Nephron progenitor cell (in vitro differentiated cells): ENCODE data around the gene SEH1L.
"Not testable (repeated sequence)": the region's sequence is repeated elsewhere in the genome, so short reads cannot be mapped to it uniquely, and the experiment has no call there.

Experiments used
- DNase-seq: peaks from one replicate; pipeline ENCODE4 v3.0.0; 2021
- H3K27ac Mint-ChIP-seq: 2 replicates; pipeline ENCODE4 v1.8.0; 2021; ENCODE audit warnings: mild to moderate bottlenecking, moderate library complexity, mixed read lengths
- H3K27me3 Mint-ChIP-seq: 2 replicates; pipeline ENCODE4 v1.8.0; 2021; ENCODE audit warnings: mild to moderate bottlenecking, low read depth, mixed read lengths; ENCODE audit not compliant: poor library complexity
- H3K36me3 Mint-ChIP-seq: 2 replicates; pipeline ENCODE4 v1.8.0; 2021; ENCODE audit warnings: low read depth, mixed read lengths
- H3K4me1 Mint-ChIP-seq: 2 replicates; pipeline ENCODE4 v1.8.0; 2021; ENCODE audit warnings: mixed read lengths
- H3K4me3 Mint-ChIP-seq: 2 replicates; pipeline ENCODE4 v1.8.0; 2021; ENCODE audit warnings: mild to moderate bottlenecking, moderate library complexity, mixed read lengths
- H3K9me3 Mint-ChIP-seq: 2 replicates; pipeline ENCODE4 v1.8.0; 2021; ENCODE audit warnings: mild to moderate bottlenecking, moderate library complexity, mixed read lengths
- CTCF ChIP-seq: fragments of 200-600 bp; sonication (generic); IDR thresholded peaks from 2 replicates; pipeline ENCODE4 v1.5.0; 2021; ENCODE audit warnings: antibody characterized with exemption

SEH1L gene

DNA sequence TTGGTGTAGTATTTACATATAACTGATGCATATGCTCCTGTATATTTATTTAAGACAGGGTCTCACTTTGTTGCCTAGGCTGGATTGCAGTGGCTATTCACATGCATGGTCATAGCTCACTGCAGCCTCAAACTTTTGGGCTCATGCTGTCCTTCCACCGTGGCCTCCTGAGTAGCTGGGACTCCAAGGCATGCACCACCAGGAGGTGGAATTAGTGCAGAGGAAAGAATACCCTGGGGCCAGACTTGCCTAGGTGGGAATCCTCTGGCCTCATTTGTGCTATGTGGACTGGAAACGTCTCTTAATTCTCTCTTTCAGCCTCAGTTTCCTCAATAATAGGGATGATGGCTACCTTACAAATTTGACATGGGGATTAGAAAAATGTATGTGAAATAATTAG is 45.6 kb downstream of the SEH1L start:
- Mint-ChIP-seq H3K36me3 (peaks cover 6% of the 10 kb centered on the region), H3K4me3 (no peak overlapping the region), H3K4me1 (peaks cover 38% of the 10 kb centered on the region), H3K9me3 (no peaks in the 10 kb centered on the region), H3K27ac (no peak overlapping the region), H3K27me3 (no peaks in the 10 kb centered on the region)
- TF ChIP-seq CTCF, result no peak
- no peak for DNase-seq

DNA sequence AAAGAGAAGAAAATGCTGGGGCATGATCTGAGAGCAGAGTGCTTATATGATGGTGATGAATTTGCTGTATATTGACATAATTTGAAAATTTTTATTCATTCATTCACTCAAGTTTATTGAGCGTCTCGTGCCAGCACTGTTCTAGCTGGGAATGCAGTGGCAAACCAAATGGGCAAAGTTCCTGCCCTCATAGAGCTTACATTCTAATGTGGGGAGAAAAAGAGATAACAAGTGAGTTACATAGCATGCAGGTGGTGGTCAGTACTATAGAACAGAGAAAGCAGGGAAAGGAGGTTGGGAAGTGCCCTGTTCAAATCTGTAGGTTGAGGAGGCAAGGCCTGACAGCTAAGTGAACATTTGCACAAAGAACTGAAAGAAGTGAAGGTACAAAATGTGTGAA is 47.6 kb downstream of the SEH1L start:
- Mint-ChIP-seq H3K27me3 (no peaks in the 10 kb centered on the region), H3K9me3 (no peaks in the 10 kb centered on the region), H3K27ac (no peak overlapping the region), H3K4me3 (no peak overlapping the region), H3K36me3 (peaks cover 6% of the 10 kb centered on the region), H3K4me1 (peaks cover 18% of the 10 kb centered on the region)
- no peak for TF ChIP-seq CTCF
- DNase-seq, result no peak

DNA sequence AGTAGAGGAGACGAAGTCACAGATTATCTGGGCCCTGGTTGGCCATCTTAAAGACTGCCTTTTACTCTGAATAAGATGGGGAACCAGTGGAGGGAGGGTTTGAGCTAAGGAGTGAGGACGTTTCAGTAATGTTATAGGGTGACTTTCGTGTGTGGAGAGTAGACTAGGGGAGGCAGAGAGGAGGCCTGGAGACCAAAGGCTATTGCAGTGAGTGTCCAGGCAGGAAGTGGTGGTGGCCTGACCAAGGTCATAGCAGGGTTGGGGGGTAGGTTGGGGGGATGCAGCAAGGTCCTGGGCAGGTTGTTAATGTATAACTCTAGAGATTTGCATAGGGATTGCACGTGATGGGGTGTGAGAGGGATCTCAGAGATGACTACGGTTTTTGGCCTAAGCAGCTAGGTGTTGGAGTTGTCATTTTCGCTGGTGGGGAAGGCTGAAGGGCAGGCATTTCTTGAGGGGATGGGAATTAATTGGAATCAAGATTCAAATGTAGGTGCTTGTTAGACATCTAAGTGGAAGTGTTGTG is 48.2 kb downstream of the SEH1L start:
- H3K36me3 Mint-ChIP-seq, result peaks cover 6% of the 10 kb centered on the region
- no peaks in the 10 kb centered on the region for H3K27me3 Mint-ChIP-seq
- no peak overlapping the region for H3K27ac Mint-ChIP-seq
- peaks cover 14% of the 10 kb centered on the region for H3K4me1 Mint-ChIP-seq
- H3K4me3 Mint-ChIP-seq, result no peak overlapping the region
- no peak for DNase-seq
- H3K9me3 Mint-ChIP-seq, result no peaks in the 10 kb centered on the region
- TF ChIP-seq CTCF, result no peak

GRCh38 chr18:12996661-12997292 is 49.0 kb downstream of the SEH1L start:
- no peak for DNase-seq
- H3K9me3 Mint-ChIP-seq, result no peaks in the 10 kb centered on the region
- H3K27me3 Mint-ChIP-seq, result no peaks in the 10 kb centered on the region
- no peak overlapping the region for H3K4me3 Mint-ChIP-seq
- H3K4me1 Mint-ChIP-seq, result peaks cover 14% of the 10 kb centered on the region
- H3K27ac Mint-ChIP-seq, result no peak overlapping the region
- H3K36me3 Mint-ChIP-seq, result peaks cover 6% of the 10 kb centered on the region
- TF ChIP-seq CTCF, result no peak

- H3K27me3 Mint-ChIP-seq, DNase-seq, H3K36me3 Mint-ChIP-seq, H3K4me1 Mint-ChIP-seq, H3K27ac Mint-ChIP-seq, H3K9me3 Mint-ChIP-seq, H3K4me3 Mint-ChIP-seq: not testable (repeated sequence)
Observed at GRCh38 chr18:12997330-12997729, 49.5 kb downstream of the SEH1L start.

GRCh38 chr18:12998332-12999060 is 50.7 kb downstream of the SEH1L start:
- no peaks in the 10 kb centered on the region for H3K4me1 Mint-ChIP-seq
- no peaks in the 10 kb centered on the region for H3K36me3 Mint-ChIP-seq
- no peak overlapping the region for H3K27ac Mint-ChIP-seq
- no peak for DNase-seq
- no peaks in the 10 kb centered on the region for H3K27me3 Mint-ChIP-seq
- TF ChIP-seq CTCF, result no peak
- H3K4me3 Mint-ChIP-seq, result no peak overlapping the region
- H3K9me3 Mint-ChIP-seq, result no peaks in the 10 kb centered on the region
